Activated CD4-positive, CD25-positive, alpha-beta regulatory T cell treated with anti-CD3 and anti-CD28 coated beads, Interleukin-2, amount 50 U/mL, for 24 hours (primary cell): Measurements from ENCODE around the gene GPR161.
A peak's percentile ranks its signal among the peaks of the same experiment; 100 is the strongest.

Experiments
- ATAC-seq, 2 donors: fragments of 150-1000 bp; cut with Tn5 transposase; one replicate each; pipeline ENCODE4 v1.10.0; 2021; ENCODE audit warnings: mild to moderate bottlenecking in 1 of 2, moderate library complexity in 1 of 2

Gene GPR161

DNA sequence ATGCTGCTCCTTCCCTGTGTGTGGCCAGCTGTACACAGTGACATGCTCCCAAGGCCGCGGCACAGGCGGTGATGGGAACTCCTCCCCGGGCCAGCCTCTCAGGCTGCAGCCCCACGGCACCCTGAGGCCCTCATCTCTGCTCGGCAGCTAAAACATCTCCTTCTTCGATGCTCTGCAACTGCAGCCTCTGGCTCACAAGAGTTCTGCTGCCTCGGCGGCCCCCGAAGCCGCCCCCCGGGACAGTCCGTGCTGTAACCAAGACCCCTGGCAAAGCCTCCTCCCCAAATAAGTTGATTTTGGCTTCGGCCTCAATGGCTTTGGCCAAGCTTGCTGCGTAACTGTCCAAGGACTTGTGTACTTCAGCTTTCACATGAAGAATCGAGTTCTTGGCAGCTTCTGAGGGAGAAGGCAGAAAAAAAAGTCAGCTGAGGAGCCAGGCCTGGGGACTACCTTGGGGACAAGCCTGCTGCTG is 51.3 kb downstream of the GPR161 start:
- no peak for ATAC-seq

DNA sequence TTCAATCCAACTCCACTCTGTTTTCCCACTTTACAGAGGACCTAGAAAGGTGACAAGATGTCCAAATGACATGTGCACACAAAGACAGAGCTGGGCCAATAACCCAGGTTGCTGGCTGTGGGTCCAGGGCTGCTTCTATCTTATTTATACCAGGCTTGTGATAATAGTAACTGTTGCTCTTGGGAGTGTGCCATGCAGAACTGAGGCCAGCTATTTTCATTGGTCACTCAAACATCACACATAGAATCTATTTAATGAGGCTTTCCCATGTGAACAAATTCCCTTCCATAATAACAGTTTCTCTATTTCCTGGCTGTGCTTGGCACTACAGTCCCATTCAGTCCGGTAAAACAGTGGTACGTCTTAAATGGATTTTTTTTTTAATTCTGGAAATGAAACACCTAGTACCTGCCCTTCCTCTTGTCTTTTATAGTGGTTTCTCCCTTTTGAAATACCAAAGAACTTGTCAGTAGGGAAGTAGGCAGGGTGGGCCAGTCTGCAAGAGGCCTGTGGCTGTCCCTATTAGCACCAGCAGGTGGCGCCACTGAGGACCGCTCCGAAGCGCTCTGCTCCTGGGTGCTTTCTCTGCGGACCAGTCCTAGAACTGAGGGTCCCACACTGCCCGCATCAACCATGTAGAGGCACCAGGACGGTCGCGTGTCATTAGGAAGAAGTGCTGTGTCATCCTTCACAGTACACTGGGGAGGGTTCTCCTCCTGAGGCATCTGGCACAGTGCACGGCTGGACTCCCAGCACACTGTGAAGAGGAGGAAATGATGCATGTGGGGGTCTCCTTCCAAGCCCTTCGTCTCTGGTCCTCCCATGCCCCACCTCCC is 52.1 kb downstream of the GPR161 start:
- ATAC-seq = peak; percentile 58 to 69

DNA sequence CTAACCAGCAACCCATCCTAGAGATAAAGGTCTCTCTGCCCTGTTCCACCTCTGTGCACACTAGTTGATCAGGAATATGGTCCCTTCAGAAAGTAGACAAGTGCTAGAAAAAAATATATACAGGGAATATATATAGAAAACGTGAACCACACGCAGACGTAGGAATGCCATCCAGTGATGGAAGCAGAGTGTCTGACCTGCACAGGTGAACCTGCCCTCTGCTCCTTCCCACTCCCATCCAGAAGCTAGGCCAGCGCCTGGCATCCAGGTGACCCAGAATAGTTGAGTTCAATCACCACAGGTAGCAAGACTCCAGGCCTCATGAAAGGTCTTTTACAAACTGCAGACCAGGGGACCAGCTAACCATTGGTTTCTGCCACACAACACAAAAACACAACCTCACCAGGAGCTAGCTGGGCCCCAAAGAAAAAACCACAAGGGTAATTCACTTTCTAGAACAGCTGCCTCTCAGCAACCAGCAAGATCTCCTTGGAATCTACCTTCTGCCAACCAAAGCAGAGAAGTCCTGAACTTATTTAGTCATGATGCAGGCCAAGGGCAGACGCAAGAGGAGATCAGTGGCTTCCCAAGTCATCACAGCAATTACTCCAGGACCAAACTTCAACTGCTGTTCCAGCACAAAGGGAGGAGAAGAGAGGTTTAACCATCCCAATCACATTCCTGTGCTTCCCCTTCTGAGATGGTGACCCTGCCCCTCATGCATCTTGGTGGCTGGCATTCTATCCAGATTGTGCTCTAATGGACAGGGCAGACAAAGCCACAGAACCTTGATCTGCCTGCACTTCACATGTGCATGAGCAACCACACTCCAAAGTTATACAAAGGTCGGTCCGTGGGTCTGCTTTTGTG is 53.0 kb downstream of the GPR161 start:
- ATAC-seq = no peak

DNA sequence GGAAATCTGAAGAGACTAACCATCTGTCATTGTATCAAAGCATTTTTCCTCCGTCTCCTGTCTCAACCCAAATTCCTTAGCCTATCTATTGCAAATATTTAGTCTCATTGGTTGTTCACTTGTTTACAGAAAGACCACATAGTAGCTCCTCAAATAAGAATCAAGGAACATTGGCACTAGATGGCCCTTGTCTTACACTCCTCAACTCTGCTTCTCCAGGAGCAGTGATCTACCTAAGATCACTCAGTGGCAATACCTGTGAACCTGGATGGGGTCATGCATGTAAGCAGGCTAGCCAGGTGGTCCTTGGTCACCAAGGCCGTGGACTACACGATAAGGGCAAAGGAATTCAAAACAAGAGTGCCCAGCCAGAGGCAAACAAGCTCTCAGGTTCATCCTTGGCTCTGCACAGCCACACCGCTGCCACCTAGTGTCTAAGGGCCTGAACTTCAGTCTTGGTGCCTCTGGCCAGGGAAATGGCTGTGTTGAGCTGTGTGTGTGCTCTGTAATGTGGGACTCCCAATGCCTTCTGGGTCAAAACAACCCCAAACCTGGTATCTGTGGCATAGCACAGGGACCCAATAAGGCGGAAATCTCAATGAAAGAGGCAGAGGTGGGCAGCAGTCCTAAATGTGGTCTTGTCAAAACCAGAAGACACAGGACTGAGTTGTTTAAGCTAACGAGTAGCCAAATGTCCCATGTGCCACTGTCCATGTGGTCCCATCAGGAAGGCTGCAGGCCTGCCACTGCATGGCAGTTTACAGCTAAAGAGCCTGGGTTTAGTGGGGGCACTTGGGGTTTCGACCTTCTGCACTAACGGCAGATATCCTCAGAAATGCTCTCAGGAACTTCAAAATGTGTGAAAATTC is 54.5 kb downstream of the GPR161 start:
- ATAC-seq = peak; percentile 75 to 80

DNA sequence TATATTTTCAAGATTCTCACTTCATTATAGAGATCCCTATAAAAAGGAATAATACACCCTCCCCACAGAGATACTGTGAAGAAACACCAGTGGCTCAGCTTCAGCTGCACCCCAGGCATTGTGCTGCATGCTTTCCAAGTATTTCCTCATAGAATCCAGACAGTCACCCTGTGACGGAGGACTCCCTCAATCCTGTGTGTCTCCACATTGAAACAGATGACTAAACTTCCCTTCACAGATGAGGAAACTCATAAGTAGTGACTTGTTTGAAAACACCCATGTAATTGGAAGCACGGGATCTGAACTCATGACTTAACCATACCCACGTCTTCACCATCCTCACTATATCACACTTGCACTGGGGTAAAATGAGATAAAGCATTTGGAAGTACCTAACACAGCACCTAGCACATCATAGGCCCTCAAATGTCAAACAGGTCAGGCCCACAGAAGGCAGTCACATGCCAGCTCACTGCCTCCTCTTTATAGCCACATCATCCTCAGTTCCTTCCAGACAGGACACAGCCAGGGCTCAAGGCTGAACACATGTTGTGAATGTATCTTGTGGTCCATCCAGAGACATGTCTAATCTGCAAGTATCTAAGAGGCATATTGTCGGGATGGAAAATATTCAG is 55.2 kb downstream of the GPR161 start:
- no peak for ATAC-seq

DNA sequence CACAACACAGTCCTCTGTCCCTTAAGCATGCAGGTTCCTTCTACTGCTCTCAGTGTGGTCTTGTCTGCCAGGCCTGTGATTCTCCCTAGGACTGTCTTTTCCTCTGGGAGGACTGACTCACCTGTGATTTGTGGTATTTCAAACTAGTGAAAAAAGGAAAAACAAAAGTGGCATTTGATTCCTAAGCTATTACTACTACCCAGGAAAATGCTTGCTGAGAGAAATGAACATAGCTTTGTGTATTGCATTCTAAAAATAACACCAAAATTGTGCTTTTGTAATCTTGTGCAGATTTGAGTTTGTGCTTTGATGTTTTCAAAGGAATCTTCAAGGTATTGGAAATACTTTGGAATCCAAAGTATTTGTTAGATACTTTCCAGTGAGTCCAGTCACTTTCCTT is 57.0 kb downstream of the GPR161 start:
- no peak for ATAC-seq

DNA sequence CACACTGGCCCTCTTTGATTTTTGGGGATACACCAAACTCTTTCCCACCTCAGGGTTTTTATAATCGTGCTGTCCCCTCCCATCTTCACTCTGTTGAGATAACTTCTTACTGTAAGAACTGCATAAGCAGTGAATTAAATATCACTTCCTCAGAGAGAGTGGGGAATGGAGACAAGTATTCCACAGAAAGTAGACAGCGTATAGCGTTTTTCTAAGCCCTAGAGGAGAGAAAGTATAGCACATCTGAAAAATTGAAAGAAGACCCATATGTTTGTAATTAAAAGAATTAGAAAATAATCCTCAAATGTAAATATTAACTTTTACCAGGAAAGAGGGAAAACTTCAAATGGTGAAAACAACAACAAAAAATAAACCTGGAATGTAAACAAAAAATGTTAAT is 67.3 kb downstream of the GPR161 start:
- no peak for ATAC-seq

DNA sequence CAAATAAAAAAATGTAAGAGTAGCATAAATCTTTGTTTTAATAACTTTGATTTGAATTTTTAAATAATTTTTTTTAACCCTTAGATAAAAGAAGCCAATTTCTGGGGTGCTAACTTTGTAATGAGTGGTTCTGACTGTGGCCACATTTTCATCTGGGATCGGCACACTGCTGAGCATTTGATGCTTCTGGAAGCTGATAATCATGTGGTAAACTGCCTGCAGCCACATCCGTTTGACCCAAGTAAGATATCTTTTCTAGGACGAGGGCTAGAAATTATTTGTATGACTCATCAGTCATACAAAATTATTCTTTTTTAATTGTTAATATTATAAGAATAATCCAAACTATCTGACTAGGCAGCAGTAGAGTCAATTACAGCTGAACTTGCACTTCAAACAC is 71.2 kb downstream of the GPR161 start:
- no peak for ATAC-seq

DNA sequence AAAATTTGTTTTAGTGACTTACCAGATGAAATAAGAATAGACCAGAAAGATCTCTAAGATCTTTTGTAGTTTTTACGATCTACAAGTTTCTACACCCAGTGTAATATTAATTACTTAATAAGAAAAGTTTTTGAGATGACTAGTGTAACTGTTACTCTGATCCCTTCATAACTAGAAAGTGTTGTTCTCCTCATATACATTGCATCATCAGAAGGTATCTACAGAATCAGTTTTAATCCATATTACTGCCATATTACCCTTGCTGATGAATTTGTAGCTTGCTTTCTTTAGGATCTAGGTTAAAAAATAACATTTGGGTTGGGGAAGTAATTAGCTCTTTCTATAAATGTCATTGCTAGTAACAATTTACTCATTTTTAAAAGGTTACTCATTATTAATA is 72.5 kb downstream of the GPR161 start:
- ATAC-seq = no peak

DNA sequence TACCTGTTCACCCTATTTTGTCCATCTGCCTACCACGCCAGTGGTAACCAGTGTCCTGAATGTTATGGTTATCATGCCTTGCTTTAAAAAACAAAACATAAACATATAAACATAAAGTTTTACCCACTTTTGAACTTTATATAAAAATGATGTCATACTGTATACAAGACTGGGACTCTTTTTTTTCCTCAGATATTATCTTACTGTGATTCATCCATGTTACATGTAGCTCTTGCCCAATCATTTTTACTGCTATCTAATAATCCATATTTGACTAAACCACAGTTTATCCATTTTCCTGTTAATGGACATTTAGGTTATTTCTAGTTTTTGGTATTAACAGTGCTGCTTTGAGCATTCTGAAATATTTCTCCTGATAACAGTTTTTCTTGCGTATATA is 78.8 kb downstream of the GPR161 start:
- ATAC-seq = no peak

DNA sequence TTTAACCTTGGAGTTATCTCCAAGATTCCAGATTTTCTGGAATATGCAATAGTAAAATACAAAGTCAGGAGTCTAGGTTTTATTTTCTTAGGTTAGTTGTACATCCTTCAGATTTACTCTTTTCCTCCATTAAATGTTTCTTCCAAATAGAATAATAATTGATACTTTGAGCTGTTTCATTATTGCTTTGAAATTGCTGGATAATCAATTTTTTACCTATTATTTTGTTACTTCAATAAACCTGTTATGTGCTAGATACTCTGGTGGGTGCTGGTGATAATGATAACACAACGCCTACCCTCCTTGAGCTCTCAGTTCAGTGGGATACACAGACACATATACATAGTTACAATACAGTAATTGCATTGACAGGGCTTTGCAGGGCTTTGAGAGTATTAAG is 79.4 kb downstream of the GPR161 start:
- no peak for ATAC-seq

DNA sequence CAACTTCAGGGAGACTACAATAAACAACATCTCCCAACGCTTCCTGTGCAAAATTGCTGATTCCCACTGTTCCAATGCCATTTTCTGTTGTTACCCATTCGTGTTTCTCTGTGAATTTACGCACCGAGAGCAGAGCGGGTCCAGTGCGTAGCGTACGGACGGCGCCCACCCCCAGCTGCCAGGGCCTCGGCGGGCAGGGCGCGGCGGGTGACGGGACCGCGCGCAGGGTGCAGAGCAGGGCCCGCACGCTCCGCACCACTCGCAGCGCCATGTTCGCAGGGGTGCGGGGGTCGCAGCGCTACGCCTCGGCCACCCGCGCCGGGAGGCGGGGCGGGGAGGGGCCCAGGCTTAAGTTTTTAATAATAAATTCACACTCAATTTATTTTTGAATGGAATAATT is 80.6 kb downstream of the GPR161 start:
- peak in 1 of 2 donors; percentile 56 for ATAC-seq

DNA sequence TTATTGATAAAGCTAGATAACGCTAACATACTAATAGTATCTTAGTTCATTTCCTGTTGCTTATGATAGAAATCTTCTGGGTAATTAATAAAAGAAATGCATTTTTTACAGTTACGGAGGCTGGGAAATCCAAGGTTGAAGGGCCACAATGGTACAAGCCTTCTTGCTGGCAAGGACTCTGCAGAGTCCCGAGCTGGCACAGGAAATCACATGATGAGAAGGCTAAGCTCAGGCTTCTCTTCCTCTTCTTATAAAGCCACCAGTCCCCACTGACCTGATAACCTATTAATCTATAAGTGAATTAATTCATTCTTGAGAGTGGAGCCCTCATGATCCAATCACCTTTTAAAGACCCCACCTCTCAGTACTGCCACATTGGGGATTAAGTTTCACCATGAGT is 82.6 kb downstream of the GPR161 start:
- no peak for ATAC-seq

DNA sequence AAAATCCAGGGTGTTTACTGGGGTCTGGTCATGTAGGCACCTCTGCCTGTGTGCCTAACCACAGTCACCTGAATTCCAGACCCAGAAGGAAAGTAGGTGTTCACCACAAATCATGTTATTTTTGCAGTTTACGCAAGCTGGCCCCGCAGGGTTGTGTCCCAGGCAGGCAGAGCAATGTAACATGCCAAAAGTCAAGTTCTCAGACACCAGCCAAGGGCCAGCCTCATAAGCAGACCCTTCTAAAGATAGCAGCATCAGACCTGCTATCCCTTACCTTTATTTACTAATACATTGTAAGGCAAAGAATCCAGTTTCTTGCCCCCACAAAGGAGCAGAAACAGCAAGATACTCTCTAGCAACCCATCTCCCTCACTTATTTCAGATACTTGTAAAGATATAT is 83.0 kb downstream of the GPR161 start:
- ATAC-seq = no peak

DNA sequence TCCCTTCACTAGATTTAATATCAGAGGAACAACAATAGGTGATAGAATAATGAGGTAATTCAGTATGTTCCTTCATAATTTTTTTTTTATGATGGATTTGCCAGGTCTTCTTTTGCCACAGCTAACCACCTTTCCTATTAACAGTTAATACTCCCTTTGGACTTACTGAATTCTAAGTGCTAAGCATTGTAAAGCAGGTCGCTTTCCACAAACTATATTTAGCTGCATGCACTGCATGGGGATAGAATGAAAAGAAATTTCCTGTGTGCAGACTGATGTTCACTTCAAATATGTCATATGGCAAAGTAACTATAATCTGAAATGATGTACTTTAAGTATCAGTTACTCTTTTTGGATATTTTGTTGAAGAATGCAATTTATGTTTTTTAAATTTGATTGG is 85.8 kb downstream of the GPR161 start:
- no peak for ATAC-seq

DNA sequence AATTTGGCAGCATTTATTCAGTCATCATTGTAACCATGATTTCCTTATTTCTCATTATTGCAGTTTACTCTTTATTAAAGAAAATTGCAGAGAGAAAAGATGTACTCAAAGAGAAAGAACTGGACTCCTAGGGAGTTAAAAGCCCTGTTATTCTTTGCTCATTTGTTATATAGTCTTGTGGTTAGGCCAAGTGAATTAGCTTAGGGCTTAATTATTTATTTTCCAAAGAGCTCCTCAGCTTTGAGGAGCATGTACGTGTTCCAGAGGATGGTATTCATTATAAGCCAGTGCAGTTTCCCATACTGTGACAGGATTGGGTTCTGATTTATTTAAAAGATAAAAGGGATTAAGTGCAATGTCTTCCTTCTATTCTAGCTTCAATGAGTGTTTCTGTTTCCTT is 86.4 kb downstream of the GPR161 start:
- no peak for ATAC-seq

DNA sequence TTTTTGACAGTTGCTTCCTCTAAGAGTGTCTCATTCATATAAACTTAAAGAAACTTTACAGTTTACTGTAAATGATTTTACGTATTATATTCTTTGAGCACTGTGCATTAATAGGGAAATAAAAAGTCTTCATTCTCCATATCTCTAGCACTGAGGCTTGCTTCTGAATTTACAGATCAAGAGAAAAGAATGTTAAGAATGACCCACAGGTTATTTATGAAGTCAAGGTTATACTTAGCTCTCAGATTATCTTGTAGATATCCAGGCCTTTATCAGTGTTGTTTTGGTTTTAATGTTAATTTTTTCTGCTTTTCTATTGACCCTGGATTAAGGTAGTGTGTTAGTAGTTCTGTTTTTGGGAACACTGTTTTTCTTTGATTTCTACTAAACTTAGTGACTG is 91.4 kb downstream of the GPR161 start:
- no peak for ATAC-seq

DNA sequence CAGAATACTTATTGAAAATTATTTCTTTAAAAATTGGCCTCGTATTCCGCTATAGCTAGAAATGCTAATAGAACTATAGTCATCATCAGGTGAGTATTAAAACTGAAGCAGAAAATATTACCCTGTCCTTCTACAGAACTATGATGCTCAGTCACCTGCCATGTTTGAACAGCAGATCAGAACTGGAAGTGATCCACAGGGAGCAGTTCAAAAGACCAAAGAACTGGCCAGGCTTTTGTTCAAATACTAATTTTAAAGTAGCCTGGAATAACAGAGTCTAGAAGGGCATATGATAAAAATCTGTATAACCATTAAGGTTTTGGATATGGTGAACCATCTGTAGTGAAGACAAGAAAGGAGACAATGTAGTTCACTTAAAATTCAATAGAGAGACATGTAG is 94.4 kb downstream of the GPR161 start:
- no peak for ATAC-seq

DNA sequence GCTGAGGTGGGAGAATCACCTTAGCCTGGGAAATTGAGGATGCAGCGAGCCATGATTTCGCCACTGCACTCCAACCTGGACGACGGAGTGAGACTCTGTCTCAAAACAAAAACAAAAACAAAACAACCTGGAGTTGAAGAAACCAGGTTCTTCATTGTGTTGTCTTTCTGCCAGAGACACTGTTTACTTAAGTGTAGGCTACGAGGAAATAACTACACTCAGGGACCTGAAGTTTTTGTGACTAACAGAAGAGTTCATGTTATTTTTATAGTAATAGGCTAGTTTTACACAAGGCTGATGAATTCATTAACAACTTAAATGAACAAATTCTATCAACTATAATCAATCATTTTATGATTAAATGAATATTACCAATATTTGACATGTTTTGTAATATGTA is 101.4 kb downstream of the GPR161 start:
- ATAC-seq = no peak

DNA sequence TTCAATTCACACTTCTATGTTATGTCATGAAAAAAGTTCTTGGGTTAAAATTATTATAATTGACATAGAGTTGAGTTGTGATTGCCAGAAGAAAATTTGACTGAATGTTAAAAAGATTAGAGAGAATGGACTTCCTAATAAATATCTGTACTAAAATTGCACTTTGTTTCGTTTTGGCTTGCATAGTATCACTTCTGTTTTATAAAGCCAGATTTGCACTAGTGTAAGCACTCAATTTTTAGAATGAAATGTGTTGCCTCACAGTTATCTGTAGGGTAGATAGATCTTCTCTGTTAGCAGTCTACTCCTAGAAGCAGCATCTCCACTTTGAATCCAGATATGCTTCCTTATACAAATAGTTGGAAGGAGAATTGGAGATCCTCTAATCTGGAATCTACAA is 104.7 kb downstream of the GPR161 start:
- ATAC-seq = no peak

DNA sequence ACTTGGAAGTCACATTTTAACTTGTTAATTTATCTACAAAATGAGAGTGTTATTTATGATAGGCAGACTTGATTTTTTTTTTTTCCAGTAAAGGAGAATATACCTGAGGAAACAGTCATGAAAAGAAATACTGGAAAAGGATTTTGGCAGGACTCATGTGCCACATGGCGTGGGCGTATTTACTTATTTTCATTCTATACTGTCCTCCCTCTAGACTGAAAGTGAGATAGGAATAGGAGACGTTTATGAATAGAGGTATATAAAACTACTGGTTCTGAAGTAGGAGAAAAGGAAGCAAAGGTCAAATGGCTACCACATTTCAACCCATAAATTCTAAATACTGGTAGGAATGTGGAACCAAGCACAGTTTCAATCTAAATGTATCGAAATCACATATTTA is 105.1 kb downstream of the GPR161 start:
- ATAC-seq = no peak

DNA sequence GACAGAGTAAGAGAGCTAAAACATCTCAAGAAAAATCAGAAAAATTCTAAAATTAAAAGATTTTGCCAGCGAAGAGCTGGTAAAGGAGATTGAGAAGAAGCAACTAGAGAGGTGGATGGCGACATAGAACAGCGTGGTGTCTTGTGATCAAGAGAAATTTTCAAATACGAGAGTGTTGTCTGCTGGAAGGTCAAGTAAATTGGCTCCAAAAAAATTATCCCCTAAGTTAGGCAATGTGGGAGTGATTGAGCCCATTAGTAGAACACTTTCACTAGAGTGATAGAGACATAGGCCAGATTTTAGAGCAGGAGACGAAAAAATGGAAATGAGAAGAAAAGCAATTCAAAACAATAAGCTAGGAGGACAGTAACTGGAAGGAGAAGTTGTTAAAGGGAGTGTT is 105.5 kb downstream of the GPR161 start:
- no peak for ATAC-seq
